Ishikawa (cell line): ENCODE measurements around the gene JPH2.

Experiments
- CEBPB ChIP-seq: IDR thresholded peaks from 2 replicates; pipeline ENCODE4 v1.6.1; 2012
- CREB1 ChIP-seq: IDR thresholded peaks from 2 replicates; pipeline ENCODE4 v1.6.1; 2012; ENCODE audit warnings: low read depth
- EGR1 ChIP-seq: IDR thresholded peaks from 2 replicates; pipeline ENCODE4 v1.6.1; 2012
- EP300 ChIP-seq: IDR thresholded peaks from 2 replicates; pipeline ENCODE4 v1.6.1; 2012; ENCODE audit warnings: borderline replicate concordance
- FOXM1 ChIP-seq: IDR thresholded peaks from 2 replicates; pipeline ENCODE4 v1.6.1; 2012; ENCODE audit warnings: low read depth, borderline replicate concordance
- MAX ChIP-seq: IDR thresholded peaks from 2 replicates; pipeline ENCODE4 v1.6.1; 2012
- NFIC ChIP-seq: IDR thresholded peaks from 2 replicates; pipeline ENCODE4 v1.6.1; 2012
- RAD21 ChIP-seq: IDR thresholded peaks from 2 replicates; pipeline ENCODE4 v1.6.1; 2012; ENCODE audit warnings: low read depth
- REST ChIP-seq: IDR thresholded peaks from 2 replicates; pipeline ENCODE4 v1.6.1; 2012; ENCODE audit warnings: low read depth, mild to moderate bottlenecking
- TAF1 ChIP-seq: IDR thresholded peaks from 2 replicates; pipeline ENCODE4 v1.6.1; 2012; ENCODE audit warnings: low read depth, mild to moderate bottlenecking
- TCF12 ChIP-seq: IDR thresholded peaks from 2 replicates; pipeline ENCODE4 v1.6.1; 2012; ENCODE audit warnings: low read depth
- TEAD4 ChIP-seq: IDR thresholded peaks from 2 replicates; pipeline ENCODE4 v1.6.1; 2012
- USF1 ChIP-seq: IDR thresholded peaks from 2 replicates; pipeline ENCODE4 v1.6.1; 2012
- YY1 ChIP-seq: IDR thresholded peaks from 2 replicates; pipeline ENCODE4 v1.6.1; 2012; ENCODE audit warnings: low read depth
- ZBTB7A ChIP-seq: IDR thresholded peaks from 2 replicates; pipeline ENCODE4 v1.6.1; 2012; ENCODE audit warnings: low read depth

Gene JPH2

GRCh38 chr20:44083220-44083933, 103.6 kb downstream of the JPH2 start:
- TF ChIP-seq EP300: no peak; the same call in 1 of the 2 replicates
- TF ChIP-seq TEAD4: peak; percentile 59; the same call in 1 of the 2 replicates
- no peak for TF ChIP-seq CEBPB
- no peak for TF ChIP-seq CREB1
- TF ChIP-seq FOXM1: no peak; the same call in 1 of the 2 replicates
- no peak for TF ChIP-seq EGR1
- peak; percentile 84 for TF ChIP-seq NFIC
- no peak for TF ChIP-seq TAF1
- TF ChIP-seq TCF12: peak; percentile 79
- no peak; the same call in 1 of the 2 replicates for TF ChIP-seq MAX
- no peak for TF ChIP-seq RAD21
- TF ChIP-seq YY1: no peak
- TF ChIP-seq USF1: peak; percentile 72
- no peak for TF ChIP-seq ZBTB7A
- no peak for TF ChIP-seq REST

GRCh38 chr20:44081888-44082287, 105.1 kb downstream of the JPH2 start:
- TF ChIP-seq MAX: no peak
- no peak for TF ChIP-seq TEAD4
- TF ChIP-seq CREB1: no peak
- no peak for TF ChIP-seq FOXM1
- TF ChIP-seq YY1: no peak
- no peak for TF ChIP-seq EP300
- no peak for TF ChIP-seq TAF1
- TF ChIP-seq REST: no peak
- no peak for TF ChIP-seq EGR1
- TF ChIP-seq RAD21: no peak
- no peak for TF ChIP-seq USF1
- TF ChIP-seq NFIC: no peak
- TF ChIP-seq CEBPB: no peak
- no peak for TF ChIP-seq TCF12
- TF ChIP-seq ZBTB7A: no peak

- TF ChIP-seq TCF12 (no peak), USF1 (no peak), CEBPB (no peak), MAX (no peak), TEAD4 (no peak), TAF1 (no peak)
Measured at GRCh38 chr20:44081476-44081875, 105.5 kb downstream of the JPH2 start.

- TF ChIP-seq ZBTB7A: no peak
- TF ChIP-seq YY1: no peak
- TF ChIP-seq RAD21: peak; percentile 97
- TF ChIP-seq CREB1: no peak
Measured at GRCh38 chr20:44080646-44081267, 106.2 kb downstream of the JPH2 start.

- TF ChIP-seq TCF12 (no peak), NFIC (no peak), TEAD4 (no peak), USF1 (no peak), EP300 (no peak), ZBTB7A (no peak)
Measured at GRCh38 chr20:44080064-44080463, 106.9 kb downstream of the JPH2 start.
